ENCODE data around the gene MZT2A.
"Not testable (repeated sequence)": the region's sequence is repeated elsewhere in the genome, so short reads cannot be mapped to it uniquely, and the experiment has no call there.

- TF ChIP-seq CBX5 (IDR thresholded peaks at IDR 0.05; ENCODE audit: borderline replicate concordance, low read depth); ZNF347 (CRISPR knock-in tag; IDR thresholded peaks at IDR 0.05; ENCODE audit: low read depth); ZNF75A (CRISPR knock-in tag; IDR thresholded peaks at IDR 0.05); KDM5B (IDR thresholded peaks at IDR 0.05; ENCODE audit: insufficient replicate concordance, low read depth, low read length); NONO (IDR thresholded peaks at IDR 0.05; ENCODE audit: low read depth in 2 of 2, low read length in 1 of 2); BDP1 (IDR thresholded peaks at IDR 0.05; ENCODE audit: insufficient read depth, insufficient read length); E2F6 (IDR thresholded peaks at IDR 0.05; ENCODE audit: borderline replicate concordance in 1 of 2, extremely low read depth in 1 of 2, insufficient read depth in 1 of 2, insufficient read length in 1 of 2, low read depth in 1 of 2, low read length in 1 of 2, poor library complexity in 1 of 2, severe bottlenecking in 1 of 2): not testable (repeated sequence)
- TF ChIP-seq, protein P1, sequence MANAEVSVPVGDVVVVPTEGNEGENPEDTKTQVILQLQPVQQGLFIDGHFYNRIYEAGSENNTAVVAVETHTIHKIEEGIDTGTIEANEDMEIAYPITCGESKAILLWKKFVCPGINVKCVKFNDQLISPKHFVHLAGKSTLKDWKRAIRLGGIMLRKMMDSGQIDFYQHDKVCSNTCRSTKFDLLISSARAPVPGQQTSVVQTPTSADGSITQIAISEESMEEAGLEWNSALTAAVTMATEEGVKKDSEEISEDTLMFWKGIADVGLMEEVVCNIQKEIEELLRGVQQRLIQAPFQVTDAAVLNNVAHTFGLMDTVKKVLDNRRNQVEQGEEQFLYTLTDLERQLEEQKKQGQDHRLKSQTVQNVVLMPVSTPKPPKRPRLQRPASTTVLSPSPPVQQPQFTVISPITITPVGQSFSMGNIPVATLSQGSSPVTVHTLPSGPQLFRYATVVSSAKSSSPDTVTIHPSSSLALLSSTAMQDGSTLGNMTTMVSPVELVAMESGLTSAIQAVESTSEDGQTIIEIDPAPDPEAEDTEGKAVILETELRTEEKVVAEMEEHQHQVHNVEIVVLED (CRISPR knock-in tag; IDR thresholded peaks at IDR 0.05) = not testable (repeated sequence)
These were observed 24.4 kb upstream of the MZT2A start for GRCh38 chr2:131516621-131517020.

Measured in K562 (cell line).